Mesendoderm (in vitro differentiated cells): Measurements from ENCODE around the gene RPUSD3.

ENCODE experiments used
- DNase-seq: peaks from one replicate; pipeline ENCODE4 v3.0.0; 2013
- H2AK5ac ChIP-seq: 2 replicates; pipeline ENCODE4 v1.6.1; 2013; ENCODE audit warnings: low read length, inconsistent platforms
- H2BK120ac ChIP-seq: 2 replicates; pipeline ENCODE4 v1.6.1; 2013; ENCODE audit warnings: low read depth, mild to moderate bottlenecking, low read length, moderate library complexity, mixed read lengths
- H2BK15ac ChIP-seq: replicated peaks from 2 replicates; pipeline ENCODE4 v1.6.1; 2013; ENCODE audit warnings: low read depth, mild to moderate bottlenecking, moderate library complexity
- H2BK5ac ChIP-seq: 2 replicates; pipeline ENCODE4 v1.6.1; 2013; ENCODE audit warnings: low read length, inconsistent platforms
- H3K18ac ChIP-seq: 2 replicates; pipeline ENCODE4 v1.6.1; 2013; ENCODE audit warnings: mild to moderate bottlenecking, low read length, mixed read lengths
- H3K23ac ChIP-seq: one replicate; pipeline ENCODE4 v1.6.1; 2013; ENCODE audit warnings: low read length
- H3K27ac ChIP-seq: 2 replicates; pipeline ENCODE4 v1.5.1; 2013; ENCODE audit warnings: low read depth, mild to moderate bottlenecking, inconsistent platforms, low read length, moderate library complexity
- H3K27me3 ChIP-seq: 2 replicates; pipeline ENCODE4 v1.6.1; 2013; ENCODE audit warnings: low read length, control low read depth, mild to moderate bottlenecking, inconsistent platforms; ENCODE audit not compliant: insufficient read depth, poor library complexity
- H3K36me3 ChIP-seq: 2 replicates; pipeline ENCODE4 v1.6.1; 2013; ENCODE audit warnings: low read length, inconsistent platforms; ENCODE audit not compliant: control insufficient read depth, insufficient read depth
- H3K4ac ChIP-seq: one replicate; pipeline ENCODE4 v1.6.1; 2013; ENCODE audit warnings: low read depth, mild to moderate bottlenecking, low read length, moderate library complexity
- H3K4me1 ChIP-seq: 2 replicates; pipeline ENCODE4 v1.6.1; 2013; ENCODE audit warnings: low read depth, low read length, inconsistent platforms; ENCODE audit not compliant: control insufficient read depth
- H3K4me2 ChIP-seq: 2 replicates; pipeline ENCODE4 v1.6.1; 2013; ENCODE audit warnings: low read length
- H3K4me3 ChIP-seq: 2 replicates; pipeline ENCODE4 v1.5.1; 2013; ENCODE audit warnings: mild to moderate bottlenecking, low read length
- H3K56ac ChIP-seq: one replicate; pipeline ENCODE4 v1.6.1; 2013; ENCODE audit warnings: low read length
- H3K79me1 ChIP-seq: 2 replicates; pipeline ENCODE4 v1.6.1; 2013; ENCODE audit warnings: low read length, inconsistent platforms
- H3K79me2 ChIP-seq: 2 replicates; pipeline ENCODE4 v1.6.1; 2013; ENCODE audit warnings: mild to moderate bottlenecking, low read length; ENCODE audit not compliant: control insufficient read depth, insufficient read depth
- H3K9ac ChIP-seq: 2 replicates; pipeline ENCODE4 v1.6.1; 2013; ENCODE audit warnings: low read length, inconsistent platforms
- H4K5ac ChIP-seq: one replicate; pipeline ENCODE4 v1.6.1; 2013; ENCODE audit warnings: low read length
- H4K8ac ChIP-seq: one replicate; pipeline ENCODE4 v1.6.1; 2013; ENCODE audit warnings: low read depth, mild to moderate bottlenecking, control low read depth, low read length, moderate library complexity
- WGBS: extraction: QIAGEN DNeasy Blood & Tissue Kit; methylation state at CpG from one replicate; pipeline ENCODE4 v1.1.7; 2013; ENCODE audit warnings: low lambda C conversion rate, missing lambda C conversion rate; ENCODE audit not compliant: insufficient coverage; ENCODE audit errors: extremely low coverage; 5-methylcytosine and 5-hydroxymethylcytosine counted together

RPUSD3 gene

DNA sequence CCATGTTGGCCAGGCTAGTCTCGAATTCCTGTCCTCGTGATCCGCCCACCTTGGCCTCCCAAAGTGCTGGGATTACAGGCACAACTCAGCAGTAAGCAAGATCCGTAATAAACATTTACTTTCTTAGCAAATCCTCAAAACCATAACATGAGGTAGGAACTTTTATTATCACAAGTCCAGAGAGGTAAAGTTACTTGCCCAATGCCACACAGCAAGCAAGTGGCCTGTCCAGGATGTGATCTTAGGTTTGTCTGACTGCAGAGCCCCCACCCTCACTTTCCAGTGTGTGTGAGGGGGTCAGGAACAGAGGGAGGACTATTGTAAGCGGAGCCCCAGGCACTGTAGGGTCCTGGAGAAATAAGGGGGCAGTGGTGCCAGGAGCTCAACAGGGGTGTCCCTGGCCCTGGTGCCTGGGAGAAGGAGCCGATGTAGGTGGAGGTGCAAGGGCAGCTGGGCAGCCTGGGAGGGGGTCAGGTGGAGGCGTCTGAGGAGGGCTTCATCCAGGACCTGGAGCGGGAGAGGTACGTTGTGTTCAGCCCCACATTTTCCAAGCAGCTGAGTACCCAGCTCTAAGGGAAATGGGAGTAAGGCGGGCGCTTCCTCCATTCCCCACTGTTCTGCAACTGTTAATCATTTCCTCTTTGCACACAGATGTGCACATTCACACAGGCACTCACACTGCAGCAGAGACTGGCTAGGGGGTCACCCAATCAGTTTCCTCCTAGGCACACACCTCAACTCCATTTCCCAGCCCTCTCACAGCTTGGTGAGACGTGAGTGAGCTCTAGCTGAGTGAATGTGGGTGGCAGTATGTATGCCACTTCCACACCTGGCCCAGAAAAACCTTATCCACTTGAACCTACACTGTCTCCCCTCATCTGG is 5.9 kb downstream of the RPUSD3 start:
- H2AK5ac ChIP-seq = no peak overlapping the region
- no peak overlapping the region for H3K56ac ChIP-seq
- no peak overlapping the region for H3K4ac ChIP-seq
- no peak overlapping the region for H2BK15ac ChIP-seq
- no peaks in the 10 kb centered on the region for H3K79me1 ChIP-seq
- no peaks in the 10 kb centered on the region for H3K4me1 ChIP-seq
- H2BK5ac ChIP-seq = no peak overlapping the region
- no peak overlapping the region for H4K5ac ChIP-seq
- H3K27ac ChIP-seq = no peak overlapping the region
- H3K18ac ChIP-seq = no peak overlapping the region
- H3K4me2 ChIP-seq = no peak overlapping the region
- no peak overlapping the region for H3K9ac ChIP-seq
- H4K8ac ChIP-seq = no peak overlapping the region
- H3K79me2 ChIP-seq = no peaks in the 10 kb centered on the region
- H2BK120ac ChIP-seq = no peak overlapping the region
- H3K4me3 ChIP-seq = no peak overlapping the region
- WGBS = no CpG with 5 or more reads among the region's 12 CpGs
- H3K23ac ChIP-seq = no peak overlapping the region
- H3K27me3 ChIP-seq = no peaks in the 10 kb centered on the region
- no peaks in the 10 kb centered on the region for H3K36me3 ChIP-seq
- DNase-seq = no peak

DNA sequence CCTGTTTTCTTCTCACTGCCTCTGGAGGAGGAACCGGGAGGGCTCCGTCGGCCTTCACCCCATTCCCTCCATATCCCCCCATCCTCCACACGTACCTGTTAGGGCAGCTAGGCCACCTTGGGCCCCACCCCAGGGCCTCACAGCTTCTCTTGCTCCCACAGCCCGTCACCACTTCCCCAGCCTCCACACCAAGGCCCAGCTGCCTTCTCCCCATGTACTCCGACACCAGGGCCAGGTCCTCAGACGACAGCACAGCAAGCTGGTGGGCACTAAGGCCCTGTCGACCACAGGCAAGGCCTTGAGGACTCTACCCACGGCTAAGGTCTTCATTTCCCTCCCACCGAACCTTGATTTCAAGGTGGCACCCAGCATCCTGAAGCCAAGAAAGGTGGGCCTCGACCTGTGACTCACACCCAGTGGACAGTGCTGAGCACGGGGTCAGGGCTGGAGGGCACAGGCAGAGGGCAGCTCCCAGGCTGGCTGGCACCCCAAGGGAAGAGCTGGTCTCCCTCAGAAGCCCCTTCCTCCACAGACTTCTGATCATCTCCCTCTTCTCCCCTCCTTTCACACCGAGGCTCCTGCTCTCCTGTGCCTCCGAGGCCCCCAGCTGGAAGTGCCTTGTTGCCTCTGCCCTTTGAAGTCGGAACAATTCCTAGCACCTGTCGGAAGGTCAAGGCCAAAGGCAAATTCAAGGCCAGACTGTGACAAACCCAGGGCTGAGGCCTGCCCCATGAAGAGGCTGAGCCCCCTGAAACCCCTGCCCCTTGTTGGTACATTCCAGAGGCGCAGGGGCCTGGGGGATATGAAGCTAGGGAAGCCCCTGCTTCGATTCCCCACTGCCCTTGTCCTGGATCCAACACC is 9.1 kb downstream of the RPUSD3 start:
- Histone ChIP-seq H3K36me3 (no peaks in the 10 kb centered on the region), H3K79me1 (no peaks in the 10 kb centered on the region), H2AK5ac (no peak overlapping the region), H3K18ac (no peak overlapping the region), H2BK5ac (no peak overlapping the region), H3K27me3 (no peaks in the 10 kb centered on the region), H3K27ac (no peak overlapping the region), H3K4me3 (no peak overlapping the region), H3K9ac (no peak overlapping the region), H3K4me1 (no peaks in the 10 kb centered on the region), H4K5ac (no peak overlapping the region), H2BK120ac (no peak overlapping the region), H3K56ac (no peak overlapping the region), H4K8ac (no peak overlapping the region), H2BK15ac (no peak overlapping the region), H3K4me2 (no peak overlapping the region), H3K4ac (no peak overlapping the region), H3K23ac (no peak overlapping the region), H3K79me2 (no peaks in the 10 kb centered on the region)
- DNase-seq = no peak
- no CpG with 5 or more reads among the region's 18 CpGs for WGBS

DNA sequence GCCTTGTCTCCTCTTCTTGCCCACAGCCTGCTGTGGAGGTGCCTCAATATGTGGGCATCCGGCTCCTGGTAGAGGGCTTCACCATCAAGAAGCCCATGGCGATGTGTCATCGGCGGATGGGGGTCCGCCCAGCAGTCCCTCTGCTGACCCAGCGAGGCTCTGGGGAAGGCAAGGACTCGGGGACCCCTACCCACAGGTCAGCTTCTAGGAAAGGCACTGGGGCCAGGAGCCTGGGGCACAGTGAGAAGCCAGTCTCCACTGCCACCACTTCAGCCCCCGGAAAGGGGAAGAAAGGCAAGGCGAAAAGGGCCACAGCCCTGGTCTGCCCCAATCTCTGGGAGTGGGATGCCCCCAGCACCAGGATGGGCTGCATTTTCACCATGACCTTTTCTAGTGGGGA is 10.7 kb downstream of the RPUSD3 start:
- H2BK120ac ChIP-seq = no peak overlapping the region
- no peak overlapping the region for H4K5ac ChIP-seq
- H3K4me3 ChIP-seq = no peak overlapping the region
- WGBS = no CpG with 5 or more reads among the region's 9 CpGs
- no peak overlapping the region for H2BK15ac ChIP-seq
- H3K4me2 ChIP-seq = no peak overlapping the region
- no peak overlapping the region for H2AK5ac ChIP-seq
- H3K4ac ChIP-seq = no peak overlapping the region
- no peak for DNase-seq
- H3K36me3 ChIP-seq = no peaks in the 10 kb centered on the region
- no peak overlapping the region for H4K8ac ChIP-seq
- no peak overlapping the region for H3K18ac ChIP-seq
- no peak overlapping the region for H3K23ac ChIP-seq
- H3K56ac ChIP-seq = no peak overlapping the region
- H3K27ac ChIP-seq = no peak overlapping the region
- no peaks in the 10 kb centered on the region for H3K79me1 ChIP-seq
- H2BK5ac ChIP-seq = no peak overlapping the region
- H3K9ac ChIP-seq = no peak overlapping the region
- no peaks in the 10 kb centered on the region for H3K4me1 ChIP-seq
- H3K27me3 ChIP-seq = no peaks in the 10 kb centered on the region
- H3K79me2 ChIP-seq = no peaks in the 10 kb centered on the region

DNA sequence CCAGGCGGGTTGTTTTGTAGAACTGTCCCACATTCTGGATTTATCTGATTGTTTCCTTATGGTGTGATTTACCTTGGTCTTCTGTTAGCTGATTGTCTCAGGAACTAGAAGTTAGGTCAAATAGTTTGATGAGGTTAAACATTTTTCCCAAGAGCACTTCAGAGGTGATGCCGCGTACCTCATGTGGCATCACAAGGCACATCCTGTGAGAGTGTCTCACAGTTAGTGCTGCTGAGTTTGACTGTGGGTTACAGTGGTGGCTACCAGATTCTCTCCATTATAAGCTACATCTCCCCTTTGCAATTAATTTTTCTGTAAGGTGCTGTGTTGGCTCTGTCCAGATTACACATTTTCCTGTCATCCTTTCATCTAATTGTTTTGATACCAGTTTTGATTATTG is 12.6 kb downstream of the RPUSD3 start:
- Histone ChIP-seq H3K36me3 (no peaks in the 10 kb centered on the region), H3K4me3 (no peak overlapping the region)
- WGBS = no CpG with 5 or more reads among the region's 3 CpGs

GRCh38 chr3:9828801-9829755 is 14.7 kb downstream of the RPUSD3 start:
- DNase-seq = no peak
- H2BK5ac ChIP-seq = no peak overlapping the region
- H2BK120ac ChIP-seq = no peak overlapping the region
- H3K4me3 ChIP-seq = no peak overlapping the region
- H3K56ac ChIP-seq = no peak overlapping the region
- H3K36me3 ChIP-seq = no peaks in the 10 kb centered on the region
- no peak overlapping the region for H2AK5ac ChIP-seq
- H4K8ac ChIP-seq = no peak overlapping the region
- no peaks in the 10 kb centered on the region for H3K4me1 ChIP-seq
- no peak overlapping the region for H4K5ac ChIP-seq
- H3K4me2 ChIP-seq = no peak overlapping the region
- H3K27ac ChIP-seq = no peak overlapping the region
- no peak overlapping the region for H3K9ac ChIP-seq
- no peak overlapping the region for H3K4ac ChIP-seq
- H3K79me2 ChIP-seq = no peaks in the 10 kb centered on the region
- no peaks in the 10 kb centered on the region for H3K79me1 ChIP-seq
- no peak overlapping the region for H3K23ac ChIP-seq
- H3K27me3 ChIP-seq = no peaks in the 10 kb centered on the region
- no peak overlapping the region for H2BK15ac ChIP-seq
- H3K18ac ChIP-seq = no peak overlapping the region
- WGBS = no CpG with 5 or more reads among the region's 17 CpGs

More for the DNA sequence above, 12.6 kb downstream of the RPUSD3 start:
- Histone ChIP-seq H4K5ac (no peak overlapping the region), H3K27ac (no peak overlapping the region), H2AK5ac (no peak overlapping the region), H3K23ac (no peak overlapping the region), H3K9ac (no peak overlapping the region), H3K4ac (no peak overlapping the region), H2BK5ac (no peak overlapping the region), H4K8ac (no peak overlapping the region), H3K18ac (no peak overlapping the region), H2BK120ac (no peak overlapping the region), H3K4me2 (no peak overlapping the region), H3K79me2 (no peaks in the 10 kb centered on the region), H3K79me1 (no peaks in the 10 kb centered on the region), H3K56ac (no peak overlapping the region), H3K4me1 (no peaks in the 10 kb centered on the region), H3K27me3 (no peaks in the 10 kb centered on the region), H2BK15ac (no peak overlapping the region)
- DNase-seq = no peak
